ENCODE results near the gene IQCE. TPM values are rescaled to one million over a fixed set of nuclear protein-coding genes. Genes with fewer than 3 reads are reported as not detected.

Gene IQCE
- total RNA-seq, 1 donor from 2014 or later, result 22.2 TPM

DNA sequence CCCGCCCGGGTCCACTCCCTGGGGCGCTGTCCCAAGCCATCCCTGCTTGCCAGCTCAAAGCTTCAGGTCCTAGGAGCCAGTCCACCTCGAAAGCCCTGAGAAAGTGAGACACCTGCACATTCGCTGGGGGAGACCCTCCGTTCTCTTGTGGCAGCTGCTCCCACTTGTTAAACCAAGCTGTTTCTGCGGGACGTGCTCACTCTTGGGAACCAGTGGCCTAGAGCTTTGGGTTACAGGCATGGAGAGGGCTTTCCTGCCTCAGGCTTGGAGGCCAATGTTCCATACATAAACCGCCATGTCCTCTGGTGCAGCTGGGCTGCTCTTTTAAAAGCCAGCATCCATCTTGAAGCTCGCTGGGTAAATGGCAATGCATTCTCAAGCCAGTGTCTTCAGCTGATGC, 53.1 kb downstream of the IQCE start:
- no peaks in the 10 kb centered on the region for H3K9me3 ChIP-seq
- ATAC-seq (no peak), DNase-seq (no peak)
- intact Hi-C loops (cut with DNase I), result no loop called here
- no peak overlapping the region for H3K27ac ChIP-seq
- H3K4me1 ChIP-seq, result peaks cover 28% of the 10 kb centered on the region
- TF ChIP-seq, protein P1, sequence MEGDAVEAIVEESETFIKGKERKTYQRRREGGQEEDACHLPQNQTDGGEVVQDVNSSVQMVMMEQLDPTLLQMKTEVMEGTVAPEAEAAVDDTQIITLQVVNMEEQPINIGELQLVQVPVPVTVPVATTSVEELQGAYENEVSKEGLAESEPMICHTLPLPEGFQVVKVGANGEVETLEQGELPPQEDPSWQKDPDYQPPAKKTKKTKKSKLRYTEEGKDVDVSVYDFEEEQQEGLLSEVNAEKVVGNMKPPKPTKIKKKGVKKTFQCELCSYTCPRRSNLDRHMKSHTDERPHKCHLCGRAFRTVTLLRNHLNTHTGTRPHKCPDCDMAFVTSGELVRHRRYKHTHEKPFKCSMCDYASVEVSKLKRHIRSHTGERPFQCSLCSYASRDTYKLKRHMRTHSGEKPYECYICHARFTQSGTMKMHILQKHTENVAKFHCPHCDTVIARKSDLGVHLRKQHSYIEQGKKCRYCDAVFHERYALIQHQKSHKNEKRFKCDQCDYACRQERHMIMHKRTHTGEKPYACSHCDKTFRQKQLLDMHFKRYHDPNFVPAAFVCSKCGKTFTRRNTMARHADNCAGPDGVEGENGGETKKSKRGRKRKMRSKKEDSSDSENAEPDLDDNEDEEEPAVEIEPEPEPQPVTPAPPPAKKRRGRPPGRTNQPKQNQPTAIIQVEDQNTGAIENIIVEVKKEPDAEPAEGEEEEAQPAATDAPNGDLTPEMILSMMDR (IDR thresholded peaks at IDR 0.05), result no peak
- no peaks in the 10 kb centered on the region for H3K36me3 ChIP-seq
- no peaks in the 10 kb centered on the region for H3K27me3 ChIP-seq
- H3K4me3 ChIP-seq, result no peak overlapping the region

DNA sequence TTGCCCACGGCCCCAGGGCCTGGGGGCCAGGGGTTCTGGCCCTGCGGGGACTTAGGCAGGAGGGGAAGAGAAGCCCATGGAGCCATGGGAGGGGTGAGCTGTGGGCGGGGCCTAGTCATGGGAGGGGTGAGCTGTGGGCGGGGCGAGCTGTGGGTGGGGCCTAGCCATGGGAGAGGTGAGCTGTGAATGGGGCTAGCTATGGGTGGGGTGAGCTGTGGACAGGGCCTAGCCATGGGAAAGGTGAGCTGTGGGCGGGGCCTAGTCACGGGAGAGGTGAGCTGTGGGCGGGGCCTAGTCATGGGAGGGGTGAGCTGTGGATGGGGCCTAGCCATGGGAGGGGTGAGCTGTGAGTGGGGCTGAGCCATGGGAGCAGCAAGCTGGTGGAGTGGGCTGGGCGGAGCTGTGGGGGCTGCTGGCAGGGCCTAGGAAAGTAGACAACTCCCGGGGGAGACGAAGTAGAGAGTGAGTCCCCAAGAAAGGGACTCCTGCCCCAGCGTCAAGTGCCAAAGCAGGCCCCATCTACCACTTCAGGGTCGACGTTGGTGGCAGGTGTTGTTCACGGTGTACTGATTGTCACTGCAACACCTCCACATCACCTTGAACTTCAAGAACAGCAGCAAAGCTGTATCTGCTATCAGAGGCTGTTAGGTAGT, 53.8 kb downstream of the IQCE start:
- TF ChIP-seq, protein P1 (IDR thresholded peaks at IDR 0.05), result no peak
- H3K27ac ChIP-seq, result no peak overlapping the region
- no peaks in the 10 kb centered on the region for H3K9me3 ChIP-seq
- H3K4me1 ChIP-seq, result peaks cover 28% of the 10 kb centered on the region
- intact Hi-C loops (cut with DNase I), result no loop called here
- H3K4me3 ChIP-seq, result no peak overlapping the region
- no peaks in the 10 kb centered on the region for H3K27me3 ChIP-seq
- DNase-seq (no peak), ATAC-seq (no peak)
- no peaks in the 10 kb centered on the region for H3K36me3 ChIP-seq

DNA sequence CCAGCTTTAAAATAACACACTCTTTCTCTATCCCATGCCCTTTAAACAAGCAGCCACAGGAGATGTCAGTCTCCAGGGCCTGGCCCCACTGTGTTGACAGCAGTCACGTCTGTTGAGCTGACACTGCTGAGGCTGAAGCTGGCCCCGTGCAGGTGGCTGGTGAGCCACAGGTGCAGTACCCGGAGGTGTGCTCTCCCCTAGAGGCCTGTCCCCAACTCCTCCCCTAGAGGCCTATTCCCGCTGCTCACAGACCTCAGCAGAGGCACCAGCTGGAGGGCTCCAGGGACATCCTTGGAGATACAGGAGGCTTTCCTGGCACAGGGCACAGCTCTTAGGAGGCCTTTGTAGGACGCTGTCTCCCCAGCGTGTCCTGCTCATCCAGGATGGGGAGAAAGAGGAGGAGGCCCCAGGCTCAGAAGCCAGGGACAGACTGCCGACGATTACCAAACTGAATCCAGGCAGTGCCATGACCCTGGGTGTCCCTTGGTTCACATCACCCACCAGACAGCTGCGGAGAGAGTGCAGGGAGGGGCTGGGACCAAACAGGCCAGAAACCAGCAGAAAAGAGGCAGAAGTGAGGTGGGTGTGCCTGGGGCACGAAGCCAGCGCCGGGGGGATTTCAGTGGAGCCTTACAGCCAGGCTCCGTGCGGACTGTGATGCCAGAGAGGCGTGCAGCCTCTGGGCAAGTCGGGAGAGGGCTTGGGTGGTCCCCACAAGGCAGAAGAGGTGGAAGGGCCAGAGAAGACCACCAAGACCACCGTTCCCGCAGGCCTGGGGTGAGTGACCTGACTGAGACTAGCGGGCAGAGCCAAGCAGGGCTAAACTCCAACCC, 54.5 kb downstream of the IQCE start:
- DNase-seq (no peak), ATAC-seq (no peak)
- Histone ChIP-seq H3K27me3 (no peaks in the 10 kb centered on the region), H3K4me3 (no peak overlapping the region), H3K9me3 (no peaks in the 10 kb centered on the region), H3K36me3 (no peaks in the 10 kb centered on the region), H3K27ac (peak overlapping the region; percentile 31), H3K4me1 (peaks cover 20% of the 10 kb centered on the region)
- TF ChIP-seq, protein P1 (IDR thresholded peaks at IDR 0.05), result no peak
- intact Hi-C loops (cut with DNase I), result no loop called here

DNA sequence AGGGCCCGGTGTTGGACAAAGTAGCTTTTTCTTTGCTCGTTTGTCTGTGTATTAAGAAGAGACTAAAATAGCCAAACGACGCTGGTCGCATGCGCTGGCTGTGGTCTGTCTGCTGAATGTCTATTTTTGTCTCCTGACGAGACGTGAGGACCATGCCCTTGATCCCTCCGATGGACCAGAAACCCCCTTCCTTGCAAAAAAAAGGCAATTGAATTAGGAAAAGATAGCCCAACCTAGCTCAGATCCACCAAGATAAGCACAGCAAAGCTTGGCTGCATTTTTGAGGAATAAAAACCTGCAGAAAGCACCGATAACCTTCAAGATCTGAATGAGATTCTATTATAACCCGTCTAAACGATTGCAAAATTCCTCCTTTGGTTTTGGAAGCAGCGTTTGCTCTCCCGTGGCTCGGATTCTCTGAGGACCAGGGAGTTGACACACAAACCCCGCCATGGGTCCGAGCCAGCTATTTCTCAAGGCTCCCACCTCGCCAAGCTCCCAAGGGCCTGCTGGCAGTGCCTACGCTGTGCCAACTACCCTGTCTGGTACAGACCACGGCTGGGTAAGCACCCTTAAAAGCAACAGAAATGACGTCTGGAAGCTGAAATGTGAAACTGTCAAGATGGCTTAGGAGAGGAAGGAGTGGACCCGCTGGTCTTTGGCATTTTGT, 55.3 kb downstream of the IQCE start:
- H3K4me1 ChIP-seq, result peaks cover 15% of the 10 kb centered on the region
- peak; percentile 91 for DNase-seq
- peak; percentile 80 for ATAC-seq

DNA sequence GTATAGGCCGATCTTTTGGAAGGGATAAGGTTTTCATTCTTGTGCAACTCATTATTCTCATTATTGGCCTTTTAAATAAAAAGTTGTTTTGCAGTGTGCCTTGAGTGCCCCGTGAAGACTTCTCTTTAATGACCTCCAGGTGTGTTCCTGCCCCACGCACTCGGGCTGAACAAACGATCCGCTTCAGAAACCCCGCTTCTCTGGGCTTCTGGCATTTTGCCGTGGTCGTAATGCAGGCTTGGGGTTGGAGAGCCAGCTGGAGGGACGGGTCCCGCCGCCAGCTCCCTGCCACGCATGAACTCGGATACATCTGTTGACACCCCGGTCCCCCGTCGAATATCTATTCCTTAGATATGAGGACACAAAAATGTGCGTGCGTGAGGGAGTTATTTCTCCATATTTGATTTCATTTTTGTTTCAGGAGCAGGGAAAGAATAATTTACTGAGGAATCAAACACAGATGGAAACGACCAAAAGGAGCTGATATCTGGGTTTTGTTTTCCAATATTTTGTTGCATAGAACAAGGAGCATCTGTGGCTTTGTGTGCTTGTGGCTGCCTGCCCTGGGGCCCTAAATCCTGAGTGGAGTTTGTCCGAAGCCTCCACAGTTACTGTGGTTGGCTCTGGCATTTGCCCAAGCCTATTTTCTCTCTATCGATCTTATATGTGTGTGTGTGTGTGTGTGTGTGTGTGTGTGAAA, 56.0 kb downstream of the IQCE start:
- intact Hi-C loops (cut with DNase I), result no loop called here
- H3K4me3 ChIP-seq, result no peak overlapping the region
- peaks cover 15% of the 10 kb centered on the region for H3K4me1 ChIP-seq
- no peaks in the 10 kb centered on the region for H3K36me3 ChIP-seq
- ATAC-seq (no peak), DNase-seq (no peak)
- no peaks in the 10 kb centered on the region for H3K27me3 ChIP-seq
- TF ChIP-seq, protein P1 (IDR thresholded peaks at IDR 0.05), result no peak
- H3K9me3 ChIP-seq, result no peaks in the 10 kb centered on the region
- H3K27ac ChIP-seq, result peak overlapping the region; percentile 51

More for the DNA sequence above, 55.3 kb downstream of the IQCE start:
- no peaks in the 10 kb centered on the region for H3K27me3 ChIP-seq
- TF ChIP-seq, protein P1 (IDR thresholded peaks at IDR 0.05), result no peak
- H3K9me3 ChIP-seq, result no peaks in the 10 kb centered on the region
- H3K4me3 ChIP-seq, result no peak overlapping the region
- H3K36me3 ChIP-seq, result no peaks in the 10 kb centered on the region
- H3K27ac ChIP-seq, result peak overlapping the region; percentile 51
- intact Hi-C loops (cut with DNase I), result no loop called here
